ENCODE measurements around the gene SNAI3. TPM values are rescaled to one million over a fixed set of nuclear protein-coding genes. Genes with fewer than 3 reads are reported as not detected.

The SNAI3 gene
- total RNA-seq, 6 experiments from 2014 or later = 0.15 to 0.98 (median 0.35) TPM

DNA sequence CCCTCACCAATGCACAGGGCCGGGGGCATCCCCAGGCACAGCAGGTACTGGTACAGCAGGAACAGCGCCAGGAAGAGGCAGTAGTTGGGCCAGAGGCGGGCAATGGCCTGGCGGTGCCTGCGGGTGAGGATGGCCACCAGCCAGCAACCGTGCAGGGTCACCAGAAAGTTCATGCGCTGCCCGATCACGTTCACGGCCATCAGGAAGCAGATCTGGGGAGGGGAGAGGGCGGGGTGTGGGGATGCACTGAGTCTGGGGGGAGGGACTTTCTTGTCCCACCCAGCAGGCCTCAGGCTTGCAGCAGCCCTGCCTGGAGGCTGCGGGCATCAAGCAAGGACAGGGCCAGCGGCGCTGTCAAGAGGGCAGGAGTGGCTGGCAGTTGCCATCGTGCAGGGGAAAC is 45.4 kb upstream of the SNAI3 start:
- ATAC-seq = peak; percentile 19 to 73 (median 36)
- no peaks in the 10 kb centered on the region for H3K4me1 ChIP-seq
- H3K4me3 ChIP-seq = no peak overlapping the region
- no peak overlapping the region for H3K27ac ChIP-seq
- peak in 2 of 3 donors; percentile 75 to 77 for DNase-seq
- TF ChIP-seq CTCF (IDR thresholded peaks at IDR 0.05) = no peak
- TF ChIP-seq POLR2A (IDR thresholded peaks at IDR 0.05) = no peak
- H3K36me3 ChIP-seq = peaks cover 0 to 41% (median 11%) of the 10 kb centered on the region in 4 donors
- H3K27me3 ChIP-seq = no peaks in the 10 kb centered on the region
- intact Hi-C loops (cut with DNase I) = no loop called here
- WGBS (ENCODE audit: insufficient coverage, low coverage, low lambda C conversion rate, missing lambda C conversion rate) = 39% methylated on average over 11 of the region's 15 CpGs
- no peaks in the 10 kb centered on the region for H3K9me3 ChIP-seq

DNA sequence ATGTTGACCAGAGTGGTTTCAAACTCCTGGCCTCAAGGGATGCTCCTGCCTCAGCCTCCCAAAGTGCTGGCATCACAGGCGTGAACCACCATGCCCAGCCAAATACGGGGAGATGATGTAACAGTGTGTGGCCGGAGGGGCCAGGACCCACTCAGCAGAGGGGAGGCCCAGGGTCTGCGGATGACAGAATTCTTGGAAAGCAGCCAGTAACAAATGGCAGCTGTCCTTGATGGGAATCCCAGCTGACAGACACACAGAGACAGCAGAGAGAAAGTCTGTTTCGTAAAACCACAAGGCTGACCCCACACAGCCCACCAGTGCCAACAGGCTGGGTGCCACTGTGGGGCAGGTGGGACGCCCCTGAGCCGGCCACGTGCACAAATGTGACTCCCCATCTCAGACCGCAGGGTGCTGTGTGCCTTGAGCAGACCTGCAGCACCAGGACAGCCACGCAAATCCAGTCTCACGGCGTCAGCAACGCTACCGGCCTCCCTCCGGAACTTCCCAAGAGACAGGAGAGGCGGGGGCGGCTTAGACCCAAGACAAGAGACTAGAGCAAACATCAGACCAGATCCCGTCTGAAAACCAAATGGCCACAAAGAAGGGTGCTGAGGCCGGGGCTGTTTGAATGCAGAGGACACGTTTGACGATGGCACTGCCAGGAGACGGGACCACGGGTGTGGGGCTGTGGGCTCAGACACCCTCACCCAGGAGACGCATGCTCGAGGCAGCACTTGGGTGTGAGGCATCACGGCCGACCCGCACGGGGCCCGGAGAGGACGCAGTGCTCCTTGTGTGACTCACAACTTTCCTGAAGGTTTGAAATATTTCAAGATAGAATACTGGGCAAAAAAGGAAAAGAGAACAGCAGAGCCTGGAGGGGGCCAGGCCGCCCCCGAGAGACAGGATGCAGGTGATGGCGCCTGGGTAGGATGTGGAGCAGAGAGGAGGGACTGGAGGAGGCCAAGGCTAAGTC is 44.6 kb upstream of the SNAI3 start:
- ATAC-seq (no peak), DNase-seq (no peak)
- Histone ChIP-seq H3K4me1 (no peaks in the 10 kb centered on the region), H3K27ac (no peak overlapping the region), H3K36me3 (peaks cover 0 to 46% (median 17%) of the 10 kb centered on the region in 4 donors), H3K4me3 (no peak overlapping the region), H3K27me3 (no peaks in the 10 kb centered on the region), H3K9me3 (no peaks in the 10 kb centered on the region)
- WGBS (ENCODE audit: insufficient coverage, low coverage, low lambda C conversion rate, missing lambda C conversion rate) = 88% methylated on average over 15 of the region's 34 CpGs
- intact Hi-C loops (cut with DNase I) = no loop called here
- no peak for TF ChIP-seq CTCF (IDR thresholded peaks at IDR 0.05)
- no peak for TF ChIP-seq POLR2A (IDR thresholded peaks at IDR 0.05)

DNA sequence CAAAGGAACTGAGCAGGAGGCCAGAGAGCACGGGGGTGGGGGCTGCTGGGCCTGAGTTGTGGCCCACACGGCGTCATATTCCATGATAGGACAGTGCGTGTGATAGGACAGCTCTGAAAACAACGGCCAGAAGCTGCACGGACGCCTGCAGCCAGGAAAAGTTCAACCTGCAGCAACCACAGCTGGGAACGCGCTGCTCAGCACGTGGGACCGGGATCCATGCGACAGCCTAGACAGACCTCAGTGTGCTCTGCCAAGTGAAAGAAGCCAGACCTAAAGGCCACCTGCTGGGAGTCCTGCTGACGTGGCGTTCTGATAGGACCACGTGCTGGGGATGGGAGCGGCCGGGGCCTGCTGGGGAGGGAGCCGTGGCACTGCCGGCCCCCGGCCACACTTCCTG is 41.6 kb upstream of the SNAI3 start:
- no peak for DNase-seq
- Histone ChIP-seq H3K27ac (no peak overlapping the region), H3K36me3 (peaks cover 0 to 49% (median 26%) of the 10 kb centered on the region in 4 donors), H3K4me1 (no peaks in the 10 kb centered on the region), H3K4me3 (no peak overlapping the region), H3K9me3 (no peaks in the 10 kb centered on the region), H3K27me3 (no peaks in the 10 kb centered on the region)
- intact Hi-C loops (cut with DNase I) = no loop called here
- WGBS (ENCODE audit: insufficient coverage, low coverage, low lambda C conversion rate, missing lambda C conversion rate) = 33% methylated on average over 1 of the region's 20 CpGs
- no peak for ATAC-seq
- TF ChIP-seq CTCF (IDR thresholded peaks at IDR 0.05) (no peak), POLR2A (IDR thresholded peaks at IDR 0.05) (no peak)

DNA sequence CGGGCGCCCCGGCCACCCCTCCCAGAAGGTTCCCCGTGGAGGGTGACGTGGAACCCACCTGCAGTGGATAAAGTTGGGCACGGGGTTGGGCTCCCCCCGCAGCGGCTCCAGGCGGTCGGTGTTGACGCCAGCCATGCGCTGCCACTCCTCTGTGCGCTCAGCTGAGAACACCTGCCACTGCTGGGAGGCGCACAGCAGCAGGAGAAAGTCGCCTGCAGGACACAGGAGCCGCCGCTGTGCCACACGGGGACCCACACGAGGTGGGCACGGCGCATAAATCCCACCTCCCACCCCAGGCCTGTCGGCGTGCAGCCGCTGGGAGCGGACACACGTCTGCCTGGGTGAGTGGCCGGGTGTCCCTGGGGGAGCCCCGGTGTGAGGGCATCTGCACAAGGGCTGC is 40.7 kb upstream of the SNAI3 start:
- H3K36me3 ChIP-seq = peaks cover 0 to 58% (median 26%) of the 10 kb centered on the region in 4 donors
- WGBS (ENCODE audit: insufficient coverage, low coverage, low lambda C conversion rate, missing lambda C conversion rate) = no CpG with 5 or more reads among the region's 28 CpGs
- no peak overlapping the region for H3K4me3 ChIP-seq
- no peak for DNase-seq
- no peaks in the 10 kb centered on the region for H3K27me3 ChIP-seq
- TF ChIP-seq CTCF (IDR thresholded peaks at IDR 0.05) = no peak
- TF ChIP-seq POLR2A (IDR thresholded peaks at IDR 0.05) = no peak
- H3K27ac ChIP-seq = no peak overlapping the region
- no peak for ATAC-seq
- H3K4me1 ChIP-seq = no peaks in the 10 kb centered on the region
- H3K9me3 ChIP-seq = no peaks in the 10 kb centered on the region
- intact Hi-C loops (cut with DNase I) = no loop called here
